ENCODE measurements around the gene IRS1. TPM values are rescaled to one million over a fixed set of nuclear protein-coding genes. Genes with fewer than 3 reads are reported as not detected.

The IRS1 gene
- polyA plus RNA-seq, 2 donors = 1.6 to 3.7 TPM

DNA sequence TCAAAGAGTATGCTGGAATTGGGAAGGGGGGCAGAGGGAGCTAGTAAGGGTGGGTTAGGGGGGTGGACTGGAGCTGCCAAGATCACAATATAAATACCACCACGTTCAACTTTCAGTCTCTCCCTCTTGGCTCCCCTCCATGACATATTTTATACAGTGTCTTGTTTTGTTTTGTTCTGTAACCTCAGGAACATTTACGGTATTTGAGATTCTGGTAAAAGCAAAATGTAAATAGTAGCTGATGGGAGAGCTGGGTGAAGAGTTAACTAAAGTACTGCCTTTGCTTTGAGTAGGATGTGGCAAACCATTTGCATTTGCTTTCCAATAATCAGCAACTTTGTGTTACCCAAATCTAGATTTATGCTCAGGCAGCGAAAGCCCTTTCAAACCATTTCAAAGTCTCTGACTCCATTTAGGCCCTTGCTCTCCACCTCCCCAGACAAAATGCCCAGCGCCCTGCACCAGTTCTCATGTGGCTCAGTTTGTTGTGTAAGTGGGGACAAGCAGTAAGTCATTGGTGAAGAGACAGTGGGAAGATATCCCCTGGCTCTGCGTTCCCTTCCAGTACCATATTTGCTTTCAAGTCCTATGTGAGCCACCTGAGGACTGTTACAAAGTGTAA, 17.4 kb downstream of the IRS1 start:
- Histone ChIP-seq H3K4me1 (ENCODE audit: control insufficient read depth in 2 of 2, insufficient read depth in 2 of 2, low read length in 1 of 2) (peaks cover 0 to 2% of the 10 kb centered on the region in 2 donors), H3K9me3 (ENCODE audit: control insufficient read depth in 2 of 2, insufficient read depth in 1 of 2, low read depth in 1 of 2, low read length in 1 of 2) (no peaks in the 10 kb centered on the region), H3K4me3 (ENCODE audit: low read depth in 1 of 2, low read length in 2 of 2) (no peak overlapping the region), H3K27ac (ENCODE audit: low read depth in 2 of 2, low read length in 1 of 2) (peak overlapping the region in 1 of 2 donors; percentile 2), H3K27me3 (ENCODE audit: control insufficient read depth in 1 of 2, insufficient read depth in 2 of 2, low read length in 2 of 2) (no peaks in the 10 kb centered on the region), H3K36me3 (ENCODE audit: control insufficient read depth in 2 of 2, insufficient read depth in 2 of 2, low read length in 1 of 2) (no peaks in the 10 kb centered on the region)
- WGBS, 2 donors = 59 to 66% methylated on average over 5 of the region's 5 CpGs

DNA sequence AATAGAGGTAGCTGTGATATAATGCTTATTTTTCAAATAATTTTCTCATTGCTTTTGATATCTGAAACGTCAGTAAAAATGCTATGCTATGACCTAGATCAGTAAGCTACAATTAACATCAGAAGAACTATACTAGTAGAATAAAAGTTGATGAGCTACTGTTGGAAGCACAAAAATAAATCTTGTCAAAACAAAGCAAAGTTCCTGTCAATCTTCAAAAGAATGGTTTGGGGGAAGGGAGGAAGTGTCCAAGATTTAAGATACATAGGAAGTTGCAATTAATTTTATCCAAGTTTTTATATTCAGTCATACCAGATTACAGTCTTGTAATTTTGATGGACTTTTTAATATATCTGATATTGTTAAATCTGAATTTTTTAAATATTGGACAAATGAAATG, 19.2 kb downstream of the IRS1 start:
- Histone ChIP-seq H3K4me3 (ENCODE audit: low read depth in 1 of 2, low read length in 2 of 2) (no peak overlapping the region), H3K36me3 (ENCODE audit: control insufficient read depth in 2 of 2, insufficient read depth in 2 of 2, low read length in 1 of 2) (no peaks in the 10 kb centered on the region), H3K9me3 (ENCODE audit: control insufficient read depth in 2 of 2, insufficient read depth in 1 of 2, low read depth in 1 of 2, low read length in 1 of 2) (no peaks in the 10 kb centered on the region), H3K27me3 (ENCODE audit: control insufficient read depth in 1 of 2, insufficient read depth in 2 of 2, low read length in 2 of 2) (no peaks in the 10 kb centered on the region), H3K27ac (ENCODE audit: low read depth in 2 of 2, low read length in 1 of 2) (no peak overlapping the region), H3K4me1 (ENCODE audit: control insufficient read depth in 2 of 2, insufficient read depth in 2 of 2, low read length in 1 of 2) (peaks cover 0 to 2% of the 10 kb centered on the region in 2 donors)
- WGBS, 2 donors = 65 to 89% methylated on average over 1 of the region's 1 CpG

DNA sequence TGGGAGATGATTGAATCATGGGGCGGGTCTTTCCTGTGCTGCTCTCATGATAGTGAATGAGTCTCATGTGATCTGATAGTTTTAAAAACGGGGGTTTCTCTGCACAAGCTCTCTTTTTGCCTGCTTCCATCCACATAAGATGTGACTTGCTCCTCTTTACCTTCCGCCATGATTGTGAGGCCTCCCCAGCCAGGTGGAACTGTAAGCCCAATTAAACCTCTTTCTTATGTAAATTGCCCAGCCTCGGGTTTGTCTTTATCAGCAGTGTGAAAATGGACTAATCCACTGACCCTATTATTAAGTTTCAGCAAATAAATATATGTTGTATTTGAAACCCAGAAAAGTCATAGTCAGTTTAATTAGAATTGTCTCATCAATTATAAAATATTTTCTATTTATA, 22.0 kb downstream of the IRS1 start:
- WGBS, 2 donors = 88% methylated on average over 4 of the region's 4 CpGs
- Histone ChIP-seq H3K36me3 (ENCODE audit: control insufficient read depth in 2 of 2, insufficient read depth in 2 of 2, low read length in 1 of 2) (no peaks in the 10 kb centered on the region), H3K4me3 (ENCODE audit: low read depth in 1 of 2, low read length in 2 of 2) (no peak overlapping the region), H3K27ac (ENCODE audit: low read depth in 2 of 2, low read length in 1 of 2) (no peak overlapping the region), H3K4me1 (ENCODE audit: control insufficient read depth in 2 of 2, insufficient read depth in 2 of 2, low read length in 1 of 2) (no peaks in the 10 kb centered on the region), H3K27me3 (ENCODE audit: control insufficient read depth in 1 of 2, insufficient read depth in 2 of 2, low read length in 2 of 2) (no peaks in the 10 kb centered on the region), H3K9me3 (ENCODE audit: control insufficient read depth in 2 of 2, insufficient read depth in 1 of 2, low read depth in 1 of 2, low read length in 1 of 2) (no peaks in the 10 kb centered on the region)

DNA sequence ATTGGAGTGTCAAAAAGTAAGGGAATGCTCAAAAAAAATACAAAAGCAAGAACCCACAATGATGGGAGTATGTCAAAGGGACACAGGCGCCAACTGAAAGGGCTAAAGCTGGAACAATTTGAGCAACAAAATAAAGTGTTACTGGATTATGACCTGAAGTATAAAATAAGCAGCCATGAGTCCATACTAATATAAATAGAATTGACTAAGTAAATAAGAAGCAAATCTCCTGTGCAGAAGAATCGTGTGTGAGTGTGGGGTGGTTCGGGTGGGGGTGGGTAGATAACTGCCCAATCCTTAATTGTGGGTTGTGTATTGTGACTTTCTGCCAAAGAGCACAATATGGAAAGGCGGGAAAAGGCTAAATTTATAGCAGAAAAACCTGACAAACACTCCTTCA, 23.5 kb downstream of the IRS1 start:
- no peaks in the 10 kb centered on the region for H3K9me3 ChIP-seq (ENCODE audit: control insufficient read depth in 2 of 2, insufficient read depth in 1 of 2, low read depth in 1 of 2, low read length in 1 of 2)
- H3K4me1 ChIP-seq (ENCODE audit: control insufficient read depth in 2 of 2, insufficient read depth in 2 of 2, low read length in 1 of 2) = no peaks in the 10 kb centered on the region
- H3K4me3 ChIP-seq (ENCODE audit: low read depth in 1 of 2, low read length in 2 of 2) = no peak overlapping the region
- no peaks in the 10 kb centered on the region for H3K36me3 ChIP-seq (ENCODE audit: control insufficient read depth in 2 of 2, insufficient read depth in 2 of 2, low read length in 1 of 2)
- no peak overlapping the region for H3K27ac ChIP-seq (ENCODE audit: low read depth in 2 of 2, low read length in 1 of 2)
- 89 to 90% methylated on average over 4 of the region's 4 CpGs for WGBS, 2 donors
- H3K27me3 ChIP-seq (ENCODE audit: control insufficient read depth in 1 of 2, insufficient read depth in 2 of 2, low read length in 2 of 2) = no peaks in the 10 kb centered on the region

DNA sequence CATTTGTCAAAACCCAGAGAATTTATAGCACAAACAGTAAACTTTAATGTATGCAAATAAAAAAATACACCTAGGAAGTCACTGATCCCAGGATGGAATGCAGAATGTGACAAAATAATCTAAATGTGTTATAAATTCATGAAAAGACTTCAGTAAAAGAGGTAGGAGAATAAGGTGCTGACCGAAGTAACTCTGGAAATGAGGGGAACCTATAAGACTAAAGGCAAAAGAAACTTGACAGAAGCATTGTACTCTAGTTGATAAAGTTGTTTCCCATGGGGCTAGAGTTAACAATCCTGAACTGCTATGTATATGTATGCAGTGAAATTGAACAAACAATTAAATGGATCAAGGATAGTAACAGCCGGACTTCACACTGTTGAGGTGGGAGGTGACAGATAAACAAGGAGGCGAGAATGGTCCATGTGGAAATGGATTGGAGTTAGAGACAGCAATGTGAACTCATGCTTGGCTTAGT, 24.5 kb downstream of the IRS1 start:
- Histone ChIP-seq H3K9me3 (ENCODE audit: control insufficient read depth in 2 of 2, insufficient read depth in 1 of 2, low read depth in 1 of 2, low read length in 1 of 2) (no peaks in the 10 kb centered on the region), H3K4me3 (ENCODE audit: low read depth in 1 of 2, low read length in 2 of 2) (no peak overlapping the region), H3K36me3 (ENCODE audit: control insufficient read depth in 2 of 2, insufficient read depth in 2 of 2, low read length in 1 of 2) (no peaks in the 10 kb centered on the region), H3K4me1 (ENCODE audit: control insufficient read depth in 2 of 2, insufficient read depth in 2 of 2, low read length in 1 of 2) (no peaks in the 10 kb centered on the region), H3K27me3 (ENCODE audit: control insufficient read depth in 1 of 2, insufficient read depth in 2 of 2, low read length in 2 of 2) (no peaks in the 10 kb centered on the region), H3K27ac (ENCODE audit: low read depth in 2 of 2, low read length in 1 of 2) (no peak overlapping the region)
- 93 to 99% methylated on average over 3 of the region's 3 CpGs for WGBS, 2 donors

DNA sequence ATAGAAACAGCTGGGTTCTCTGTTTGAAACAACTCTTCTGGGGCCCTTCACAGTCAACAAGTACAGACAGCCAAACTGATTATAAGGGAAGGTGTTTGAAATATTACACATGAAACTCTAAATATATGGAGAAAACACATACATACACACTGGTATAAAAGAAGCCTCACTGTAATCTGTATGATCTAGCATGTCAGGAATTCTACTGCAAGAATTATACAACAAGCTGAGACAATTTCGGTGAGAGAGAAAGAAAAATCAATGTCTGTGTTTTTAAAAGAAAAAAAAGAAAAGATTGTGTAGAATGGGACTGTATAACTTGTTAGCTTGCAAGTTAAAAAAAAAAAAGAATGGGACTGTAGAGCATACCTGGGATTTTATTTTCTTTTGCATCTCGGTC, 26.3 kb downstream of the IRS1 start:
- WGBS, 2 donors = 37 to 56% methylated on average over 2 of the region's 2 CpGs
- Histone ChIP-seq H3K4me1 (ENCODE audit: control insufficient read depth in 2 of 2, insufficient read depth in 2 of 2, low read length in 1 of 2) (no peaks in the 10 kb centered on the region), H3K4me3 (ENCODE audit: low read depth in 1 of 2, low read length in 2 of 2) (no peak overlapping the region), H3K27me3 (ENCODE audit: control insufficient read depth in 1 of 2, insufficient read depth in 2 of 2, low read length in 2 of 2) (no peaks in the 10 kb centered on the region), H3K9me3 (ENCODE audit: control insufficient read depth in 2 of 2, insufficient read depth in 1 of 2, low read depth in 1 of 2, low read length in 1 of 2) (no peaks in the 10 kb centered on the region), H3K27ac (ENCODE audit: low read depth in 2 of 2, low read length in 1 of 2) (no peak overlapping the region), H3K36me3 (ENCODE audit: control insufficient read depth in 2 of 2, insufficient read depth in 2 of 2, low read length in 1 of 2) (no peaks in the 10 kb centered on the region)

DNA sequence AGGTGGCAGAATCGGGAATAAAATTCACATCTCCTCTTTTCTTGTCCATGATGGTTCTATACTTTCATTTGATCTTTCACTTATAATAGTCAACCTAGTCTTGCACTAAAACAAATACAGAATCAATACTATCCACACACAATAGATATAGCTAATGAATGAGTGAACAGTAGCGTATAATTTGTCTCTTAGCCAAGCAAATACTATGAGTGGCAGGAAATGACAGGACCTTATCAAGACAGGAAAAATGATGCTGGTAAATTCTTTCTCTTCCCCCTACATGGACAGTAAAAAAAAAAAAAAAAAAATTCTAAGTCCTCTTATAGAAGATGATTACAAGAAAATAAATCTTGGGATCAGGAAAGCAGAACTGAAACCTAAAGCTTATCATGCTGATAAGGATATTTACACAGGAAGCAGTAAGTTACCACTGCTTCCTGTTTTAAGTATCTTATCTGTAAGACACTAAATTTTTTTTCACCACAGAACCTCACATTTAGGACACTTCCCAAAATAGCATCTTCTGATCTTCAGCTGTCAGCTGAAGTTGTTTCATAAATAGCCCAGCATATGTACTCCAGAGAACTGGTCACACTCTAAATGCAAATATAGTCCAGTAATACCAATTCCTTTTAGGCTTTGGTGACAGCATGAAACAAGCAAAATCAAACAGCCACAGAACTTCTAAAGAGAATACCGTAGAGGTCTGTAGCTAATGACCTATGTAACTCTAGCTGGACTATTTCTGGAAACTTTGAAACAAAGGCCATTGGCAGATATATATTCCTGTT, 27.0 kb downstream of the IRS1 start:
- Histone ChIP-seq H3K4me3 (ENCODE audit: low read depth in 1 of 2, low read length in 2 of 2) (no peak overlapping the region), H3K27ac (ENCODE audit: low read depth in 2 of 2, low read length in 1 of 2) (no peak overlapping the region), H3K36me3 (ENCODE audit: control insufficient read depth in 2 of 2, insufficient read depth in 2 of 2, low read length in 1 of 2) (no peaks in the 10 kb centered on the region), H3K27me3 (ENCODE audit: control insufficient read depth in 1 of 2, insufficient read depth in 2 of 2, low read length in 2 of 2) (no peaks in the 10 kb centered on the region), H3K4me1 (ENCODE audit: control insufficient read depth in 2 of 2, insufficient read depth in 2 of 2, low read length in 1 of 2) (no peaks in the 10 kb centered on the region), H3K9me3 (ENCODE audit: control insufficient read depth in 2 of 2, insufficient read depth in 1 of 2, low read depth in 1 of 2, low read length in 1 of 2) (no peaks in the 10 kb centered on the region)
- 39 to 51% methylated on average over 3 of the region's 3 CpGs for WGBS, 2 donors

DNA sequence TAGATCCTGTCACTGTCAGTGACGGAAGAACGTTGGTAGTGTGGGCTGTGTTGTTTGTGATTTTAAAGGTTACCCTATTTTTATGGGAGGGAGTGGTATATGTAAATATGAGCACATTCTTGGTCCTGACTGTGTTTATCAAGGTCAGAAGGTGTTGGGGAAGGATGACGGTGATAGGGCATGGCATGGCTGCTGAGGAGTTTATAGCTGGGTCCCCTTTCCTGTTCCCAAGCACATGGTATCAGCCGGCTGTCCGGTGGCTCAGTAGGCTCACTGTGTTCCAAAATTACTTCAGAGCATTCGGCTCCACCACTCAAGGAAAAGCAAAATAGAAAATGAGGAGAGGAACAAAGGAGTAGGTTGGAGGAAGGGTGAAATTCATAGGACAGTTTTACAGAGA, 28.6 kb downstream of the IRS1 start:
- no peaks in the 10 kb centered on the region for H3K4me1 ChIP-seq (ENCODE audit: control insufficient read depth in 2 of 2, insufficient read depth in 2 of 2, low read length in 1 of 2)

DNA sequence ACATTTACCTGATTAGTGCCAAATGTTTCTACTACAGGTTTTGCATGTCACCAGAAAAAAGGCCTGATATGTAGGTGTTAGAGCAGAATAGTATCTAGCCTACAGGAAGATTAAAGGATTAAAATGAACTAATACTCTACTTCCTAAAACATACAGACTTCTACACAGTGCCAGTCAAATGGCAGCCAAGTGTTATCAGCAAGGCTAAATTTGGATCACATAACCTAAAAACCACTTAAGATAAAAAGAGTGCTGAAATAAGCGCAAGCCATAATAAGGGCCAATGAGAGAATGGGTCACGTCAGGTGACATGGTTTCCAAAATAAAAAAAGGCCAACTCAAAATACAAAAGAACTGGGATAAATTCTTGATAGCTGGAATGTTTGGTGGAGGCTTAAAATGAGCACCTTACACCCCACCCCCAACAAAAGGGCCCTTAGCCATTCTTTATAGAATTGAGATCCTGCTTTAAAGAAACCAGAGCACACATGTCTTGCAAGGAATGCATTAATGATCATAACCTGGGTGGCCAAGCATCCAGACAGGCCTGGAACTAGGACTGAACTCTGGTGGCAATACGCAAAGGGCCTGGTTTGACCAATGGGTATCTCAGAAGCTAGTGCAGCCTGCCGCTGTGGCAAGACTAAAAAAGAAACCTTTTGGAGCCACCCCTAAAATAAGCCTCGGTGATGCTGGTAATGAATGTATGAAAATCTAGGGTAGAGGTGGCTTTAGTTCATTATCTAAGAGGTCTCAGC, 32.4 kb downstream of the IRS1 start:
- Histone ChIP-seq H3K27me3 (ENCODE audit: control insufficient read depth in 1 of 2, insufficient read depth in 2 of 2, low read length in 2 of 2) (no peaks in the 10 kb centered on the region), H3K36me3 (ENCODE audit: control insufficient read depth in 2 of 2, insufficient read depth in 2 of 2, low read length in 1 of 2) (no peaks in the 10 kb centered on the region), H3K4me3 (ENCODE audit: low read depth in 1 of 2, low read length in 2 of 2) (no peak overlapping the region), H3K9me3 (ENCODE audit: control insufficient read depth in 2 of 2, insufficient read depth in 1 of 2, low read depth in 1 of 2, low read length in 1 of 2) (no peaks in the 10 kb centered on the region), H3K27ac (ENCODE audit: low read depth in 2 of 2, low read length in 1 of 2) (no peak overlapping the region), H3K4me1 (ENCODE audit: control insufficient read depth in 2 of 2, insufficient read depth in 2 of 2, low read length in 1 of 2) (no peaks in the 10 kb centered on the region)
- WGBS, 2 donors = 74 to 89% methylated on average over 5 of the region's 5 CpGs

More for the DNA sequence above, 28.6 kb downstream of the IRS1 start:
- Histone ChIP-seq H3K27ac (ENCODE audit: low read depth in 2 of 2, low read length in 1 of 2) (no peak overlapping the region), H3K27me3 (ENCODE audit: control insufficient read depth in 1 of 2, insufficient read depth in 2 of 2, low read length in 2 of 2) (no peaks in the 10 kb centered on the region), H3K36me3 (ENCODE audit: control insufficient read depth in 2 of 2, insufficient read depth in 2 of 2, low read length in 1 of 2) (no peaks in the 10 kb centered on the region), H3K9me3 (ENCODE audit: control insufficient read depth in 2 of 2, insufficient read depth in 1 of 2, low read depth in 1 of 2, low read length in 1 of 2) (no peaks in the 10 kb centered on the region), H3K4me3 (ENCODE audit: low read depth in 1 of 2, low read length in 2 of 2) (no peak overlapping the region)
- whole genome bisulfite sequencing, 2 donors = 69 to 74% methylated on average over 6 of the region's 6 CpGs
